ENCODE results near the gene KHSRP.
"Not testable (repeated sequence)": the region's sequence is repeated elsewhere in the genome, so short reads cannot be mapped to it uniquely, and the experiment has no call there.

The KHSRP gene

GRCh38 chr19:6416658-6417405, 7.8 kb downstream of the KHSRP start:
- DNase-seq (ENCODE audit: low read depth) = no peak

DNA sequence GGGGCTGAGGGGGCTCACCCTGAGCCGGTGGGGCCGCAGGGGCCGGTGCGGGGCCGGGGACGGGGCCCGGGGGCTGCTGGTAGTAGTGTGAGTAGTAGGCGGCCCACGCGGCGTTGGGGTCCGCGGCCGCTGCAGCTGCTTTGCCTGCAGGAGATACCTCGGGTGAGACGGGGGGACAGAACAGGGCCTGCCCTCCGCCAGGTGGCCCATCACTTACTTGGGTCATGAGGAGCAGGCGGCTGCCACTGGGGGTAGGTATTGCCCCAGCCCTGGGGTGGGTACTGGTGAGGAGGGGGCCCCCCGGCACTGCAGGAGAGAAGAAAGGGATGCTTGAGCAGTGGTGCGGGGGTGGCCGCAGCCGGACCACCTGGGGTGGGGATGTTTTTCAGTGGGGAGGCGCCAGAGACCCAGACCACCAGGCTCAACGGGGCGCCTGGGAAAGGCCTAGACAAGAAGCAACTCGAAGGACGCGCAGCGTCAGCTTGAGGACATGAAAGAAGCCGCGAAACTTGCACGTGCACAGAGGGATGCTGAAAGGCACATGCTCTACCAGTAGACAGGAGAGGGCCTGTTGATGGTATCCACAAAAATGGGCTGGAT, 8.9 kb downstream of the KHSRP start:
- no peak for DNase-seq (ENCODE audit: low read depth)

GRCh38 chr19:6414793-6415590, 9.6 kb downstream of the KHSRP start:
- DNase-seq (ENCODE audit: low read depth) = no peak

DNA sequence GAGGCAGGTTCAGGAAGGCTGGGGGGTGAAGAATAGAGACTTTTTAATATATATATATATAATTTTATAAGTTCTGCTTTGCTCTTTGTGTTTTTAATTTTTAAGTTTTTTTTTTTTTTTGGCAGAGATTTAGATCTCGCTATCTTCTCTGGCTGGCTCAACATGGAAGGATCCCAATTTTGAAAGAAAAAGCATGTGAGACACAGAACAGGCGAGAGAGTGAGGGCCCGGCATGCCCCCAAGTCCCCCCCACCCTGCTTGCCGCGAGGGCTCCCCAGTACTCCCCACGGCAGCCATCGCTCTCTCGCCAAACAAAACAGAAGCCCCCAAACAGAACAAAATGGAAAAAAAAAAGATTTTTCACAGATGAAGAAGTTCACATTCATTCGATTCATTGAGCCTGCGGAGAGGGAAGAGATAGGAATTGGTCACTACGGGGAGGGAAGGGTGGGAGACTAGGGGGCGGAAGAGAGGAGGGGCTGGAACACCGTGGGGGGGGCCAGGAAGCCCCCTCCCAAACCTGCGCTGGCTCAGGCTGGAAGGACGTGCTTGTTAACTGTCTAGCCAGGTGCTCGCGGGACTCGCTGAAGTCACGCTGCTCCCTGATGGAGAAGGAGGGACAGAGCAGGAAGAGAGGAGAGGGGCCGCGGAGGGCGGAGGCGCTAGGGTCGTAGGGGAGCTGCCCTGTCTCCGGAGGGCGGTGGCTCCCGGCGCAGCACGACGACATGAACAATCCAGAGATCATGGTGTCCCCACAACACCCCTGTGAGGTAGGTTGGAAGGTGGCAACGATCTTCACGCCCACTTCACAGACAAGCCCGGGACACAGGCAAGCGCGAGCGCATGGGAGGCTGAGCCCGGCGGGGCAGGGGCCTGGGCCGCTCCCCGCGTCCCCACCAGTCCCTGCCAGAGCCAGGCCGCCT, 10.6 kb downstream of the KHSRP start:
- no peak for DNase-seq (ENCODE audit: low read depth)

DNA sequence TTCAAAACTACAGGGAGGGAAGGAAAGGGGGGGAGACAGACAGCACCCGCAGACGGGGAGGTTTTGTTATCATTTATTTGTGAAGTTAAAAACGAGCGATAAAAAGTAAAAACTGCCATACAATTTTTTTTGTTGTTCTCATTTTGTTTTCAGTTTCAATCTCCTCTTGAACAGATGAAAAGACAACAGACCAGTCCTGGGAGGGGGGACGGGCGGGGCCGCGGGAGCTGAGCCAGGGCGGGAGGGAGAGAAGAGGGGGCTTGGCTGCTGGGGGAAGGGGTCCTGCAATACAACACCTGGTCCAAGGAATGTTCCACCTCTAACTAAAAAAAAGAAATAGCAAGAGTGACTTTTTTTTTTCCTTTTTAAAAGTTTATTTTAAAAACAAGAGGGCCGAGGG, 11.3 kb downstream of the KHSRP start:
- no peak for DNase-seq (ENCODE audit: low read depth)

- peak; percentile 20 for DNase-seq (ENCODE audit: low read depth)
Measured at GRCh38 chr19:6412447-6413091, 12.0 kb downstream of the KHSRP start.

- no peak for DNase-seq (ENCODE audit: low read depth)
Measured at GRCh38 chr19:6412061-6412446, 12.6 kb downstream of the KHSRP start.

DNA sequence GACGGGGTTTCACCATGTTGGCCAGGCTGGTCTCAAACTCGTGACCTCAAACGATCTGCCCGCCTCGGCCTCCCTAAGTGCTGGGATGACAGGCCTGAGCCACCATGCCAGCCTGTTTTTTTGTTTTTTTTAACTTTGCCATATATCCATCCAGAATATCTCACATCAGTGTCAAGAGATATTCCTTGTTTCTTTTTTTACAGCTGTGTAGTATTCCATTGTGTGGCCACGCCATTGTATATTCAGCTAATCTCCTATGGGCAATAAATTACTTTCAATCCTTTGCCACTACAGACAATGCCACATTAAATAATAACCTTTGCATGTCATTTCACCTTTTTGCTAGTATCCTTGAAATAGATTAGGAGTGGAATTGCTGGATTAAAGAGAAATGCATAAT, 15.3 kb downstream of the KHSRP start:
- no peak for DNase-seq (ENCODE audit: low read depth)

- DNase-seq (ENCODE audit: low read depth) = no peak
Measured at GRCh38 chr19:6406401-6406800, 18.2 kb downstream of the KHSRP start.

- DNase-seq (ENCODE audit: low read depth) = peak; percentile 77
Measured at GRCh38 chr19:6402837-6403608, 21.6 kb downstream of the KHSRP start.

- no peak for DNase-seq (ENCODE audit: low read depth)
Measured at GRCh38 chr19:6402058-6402457, 22.6 kb downstream of the KHSRP start.

DNA sequence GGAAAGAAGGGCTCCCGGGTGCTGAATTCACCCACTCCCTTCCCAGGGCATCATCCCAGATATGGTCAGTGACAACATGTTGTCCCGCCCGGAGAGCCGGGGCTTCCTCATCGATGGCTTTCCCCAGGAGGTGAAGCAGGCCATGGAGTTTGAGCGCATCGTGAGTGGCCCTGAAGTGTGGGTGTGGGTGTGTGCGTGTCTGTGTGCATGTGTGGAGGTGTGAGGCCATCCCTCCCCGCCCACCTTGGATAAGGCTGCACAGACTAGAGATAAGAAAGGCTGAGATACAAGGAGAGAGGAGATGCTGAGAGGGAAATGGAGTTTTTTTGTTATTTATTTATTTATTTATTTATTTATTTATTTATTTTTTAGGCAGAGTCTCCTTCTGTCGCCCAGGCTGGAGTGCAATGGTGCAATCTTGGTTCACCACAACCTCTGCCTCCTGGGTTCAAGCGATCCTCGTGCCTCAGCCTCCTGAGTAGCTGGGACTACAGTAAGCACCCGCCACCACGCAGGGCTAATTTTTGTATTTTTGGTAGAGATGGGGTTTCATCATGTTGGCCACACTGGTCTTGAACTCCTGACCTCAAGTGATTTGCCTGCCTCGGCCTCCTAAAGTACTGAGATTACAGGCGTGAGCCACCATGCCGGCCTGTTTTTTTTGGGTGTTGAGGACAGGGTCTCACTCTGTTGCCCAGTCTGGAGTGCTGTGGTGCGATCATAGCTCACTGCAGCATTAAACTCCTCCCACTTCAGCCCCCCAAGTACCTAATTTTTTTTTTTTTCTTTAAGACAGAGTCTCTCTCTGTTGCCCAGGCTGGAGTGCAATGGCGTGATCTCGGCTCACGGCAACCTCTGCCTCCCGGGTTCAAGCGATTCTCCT, 24.3 kb downstream of the KHSRP start:
- not testable (repeated sequence) for DNase-seq (ENCODE audit: low read depth)

DNA sequence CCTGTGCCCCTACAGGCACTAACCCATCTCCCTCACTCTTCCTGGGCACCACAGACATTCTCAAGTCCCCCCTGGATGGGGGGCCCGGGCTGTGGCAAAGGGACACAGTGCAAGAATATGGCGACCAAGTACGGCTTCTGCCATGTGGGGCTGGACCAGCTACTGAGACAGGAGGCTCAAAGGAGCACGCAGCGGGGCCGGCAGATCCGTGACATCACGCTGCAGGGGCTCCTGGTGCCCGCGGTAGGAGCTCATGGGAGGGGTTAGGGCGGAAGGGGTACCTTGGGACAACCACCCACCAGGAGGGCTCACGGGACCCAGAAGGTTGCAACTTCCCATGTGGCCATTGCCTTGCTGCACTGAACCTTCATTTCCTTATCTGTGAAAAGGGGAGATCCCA, 28.3 kb downstream of the KHSRP start:
- DNase-seq (ENCODE audit: low read depth) = no peak

- no peak for DNase-seq (ENCODE audit: low read depth)
Measured at GRCh38 chr19:6394831-6395230, 29.8 kb downstream of the KHSRP start.

DNA sequence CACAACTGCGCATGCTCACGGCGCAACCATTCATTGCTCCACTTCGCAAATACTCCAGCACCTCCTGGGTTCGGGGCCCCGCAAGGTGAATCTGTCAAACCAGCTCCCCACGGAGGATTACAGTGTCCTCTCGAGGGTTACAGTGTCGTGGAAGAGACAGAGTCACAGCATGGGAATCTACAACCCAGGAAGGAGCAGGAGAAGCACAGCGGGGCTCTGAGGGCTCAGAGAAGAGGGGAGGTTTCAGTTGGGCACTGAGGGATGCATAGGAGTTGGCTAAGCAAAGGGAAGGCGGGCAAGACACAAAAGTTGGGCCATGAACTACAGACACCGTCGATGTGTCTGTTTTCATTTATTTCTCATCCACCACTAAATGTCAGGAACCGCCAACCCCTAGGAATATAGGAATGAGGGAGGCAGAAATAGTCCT, 30.6 kb downstream of the KHSRP start:
- DNase-seq (ENCODE audit: low read depth) = no peak

GRCh38 chr19:6393074-6393982, 31.3 kb downstream of the KHSRP start, which contains the start of gene GTF2F1:
TSS of gene GTF2F1 (minus strand) at chr19:6393164. CDS start at chr19:6392995, 169 bp downstream.
- peak; percentile 93 for DNase-seq (ENCODE audit: low read depth)

- no peak for DNase-seq (ENCODE audit: low read depth)
Measured at GRCh38 chr19:6392221-6393073, 32.2 kb downstream of the KHSRP start.
